Sigmoid colon (tissue), 7 donors: ENCODE results near the gene SLC9C2. TPM values are rescaled to one million over a fixed set of nuclear protein-coding genes. Genes with fewer than 3 reads are reported as not detected.
A peak's percentile ranks its signal among the peaks of the same experiment; 100 is the strongest.

Source experiments
- DNase-seq: peaks from one replicate; pipeline ENCODE4 v3.0.0-alpha.2; 2019
- H3K27ac ChIP-seq, 4 donors: fragments of 200-600 bp; sonication (generic); one replicate each; pipeline ENCODE4 v1.5.1; 2016 to 2019; ENCODE audit warnings: mild to moderate bottlenecking in 1 of 4
- H3K27me3 ChIP-seq, 3 donors: fragments of 200-600 bp; sonication (generic); one replicate each; pipeline ENCODE4 v1.5.1; 2019; ENCODE audit warnings: mild to moderate bottlenecking in 1 of 3
- H3K36me3 ChIP-seq, 4 donors: fragments of 200-600 bp; sonication (generic); one replicate each; pipeline ENCODE4 v1.5.1; 2016 to 2019
- H3K4me1 ChIP-seq, 4 donors: fragments of 200-600 bp; sonication (generic); one replicate each; pipeline ENCODE4 v1.5.1; 2017 to 2019
- H3K4me3 ChIP-seq, 4 donors: fragments of 200-600 bp; sonication (generic); one replicate each; pipeline ENCODE4 v1.5.1; 2017 to 2019; ENCODE audit warnings: mild to moderate bottlenecking in 2 of 4, moderate library complexity in 1 of 4
- H3K9me3 ChIP-seq, 4 donors: fragments of 200-600 bp in 3 of 4; sonication (generic) in 3 of 4; one replicate each; pipeline versions ENCODE4 v1.5.1 to v1.6.1; 2013 to 2019
- CTCF ChIP-seq, 4 experiments: fragments of 450-650 bp in 3 of 4; fragments of 200-600 bp in 1 of 4; IDR thresholded peaks; one replicate each; pipeline ENCODE4 v1.5.1; 2016 to 2019; ENCODE audit warnings: antibody characterized with exemption in 4 of 4, mild to moderate bottlenecking in 3 of 4, moderate library complexity in 2 of 4
- EP300 ChIP-seq, 4 donors: sonication (generic); formaldehyde crosslinking; IDR thresholded peaks; one replicate each; pipeline ENCODE4 v1.6.1; 2017; ENCODE audit warnings: antibody characterized with exemption in 4 of 4
- POLR2A ChIP-seq, 2 donors: fragments of 450-650 bp; IDR thresholded peaks; one replicate each; pipeline ENCODE4 v1.6.1; 2016; ENCODE audit warnings: antibody characterized with exemption in 2 of 2, mild to moderate bottlenecking in 2 of 2, moderate library complexity in 2 of 2
- POLR2AphosphoS5 ChIP-seq, 4 donors: sonication (generic); formaldehyde crosslinking; IDR thresholded peaks; one replicate each; pipeline ENCODE4 v1.6.1; 2017; ENCODE audit warnings: antibody characterized with exemption in 4 of 4
- WGBS, 2 donors: extraction: QIAGEN DNeasy Blood & Tissue Kit; methylation state at CpG; one replicate each; pipeline ENCODE4 v1.1.7; 2013; 5-methylcytosine and 5-hydroxymethylcytosine counted together
- intact Hi-C: fragments of 100-400 bp; cut with DNase I; formaldehyde crosslinking; loops from one replicate; pipeline ENCODE4 v1.15.1; 2023
- polyA plus RNA-seq, 3 donors: library from polyadenylated mRNA; stranded (reverse); fragments of 200-250 nt; gene quantifications; one replicate each; pipeline ENCODE4 v1.2.3, GENCODE V29; 2013
- total RNA-seq, 4 donors: library from RNA; depleted of rRNA; stranded (reverse); fragments of >200 nt; gene quantifications; one replicate each; pipeline ENCODE4 v1.1.0, GENCODE V29; 2016
- donor health status: healthy with polysubstance abuse.
- donor health status: Bipolar disorder and iron deficiency.
- donor health status: healthy.

The SLC9C2 gene
- total and polyA plus RNA-seq, 7 donors: not detected

- WGBS, 2 donors: 94 to 95% methylated on average over 1 of the region's 1 CpG
- H3K9me3 ChIP-seq: no peaks in the 10 kb centered on the region
- TF ChIP-seq EP300 (IDR thresholded peaks at IDR 0.05): no peak
- no peak for TF ChIP-seq CTCF (IDR thresholded peaks at IDR 0.05)
- no peak for TF ChIP-seq POLR2A (IDR thresholded peaks at IDR 0.05)
- H3K27ac ChIP-seq: no peak overlapping the region
- no peak for DNase-seq
- intact Hi-C loops: no loop called here
- no peak overlapping the region for H3K4me3 ChIP-seq
- peaks cover 33 to 62% (median 44%) of the 10 kb centered on the region in 4 donors for H3K36me3 ChIP-seq
- H3K4me1 ChIP-seq: peaks cover 0 to 34% (median 25%) of the 10 kb centered on the region in 4 donors
- no peaks in the 10 kb centered on the region for H3K27me3 ChIP-seq
Measured at GRCh38 chr1:173481195-173481772, 121.6 kb downstream of the SLC9C2 start.

GRCh38 chr1:173479649-173480048, 123.2 kb downstream of the SLC9C2 start:
- Histone ChIP-seq H3K9me3 (no peaks in the 10 kb centered on the region), H3K36me3 (peaks cover 27 to 46% (median 29%) of the 10 kb centered on the region in 4 donors), H3K4me1 (peaks cover 0 to 50% (median 41%) of the 10 kb centered on the region in 4 donors), H3K27me3 (no peaks in the 10 kb centered on the region), H3K27ac (peak overlapping the region in 2 of 4 donors; percentile 19 to 98), H3K4me3 (no peak overlapping the region)
- intact Hi-C loops: loop anchor here (2.0 to 10.0 kb wide), 2 partner anchors 235 to 385 kb away; partner anchors contain the start of genes GAS5, KLHL20 and ZBTB37
- 77 to 86% methylated on average over 4 of the region's 4 CpGs for WGBS, 2 donors
- TF ChIP-seq EP300 (IDR thresholded peaks at IDR 0.05): no peak
- TF ChIP-seq POLR2AphosphoS5 (IDR thresholded peaks at IDR 0.05): no peak
- TF ChIP-seq POLR2A (IDR thresholded peaks at IDR 0.05): no peak
- TF ChIP-seq CTCF (IDR thresholded peaks at IDR 0.05): no peak
- no peak for DNase-seq

GRCh38 chr1:173478094-173478674, 124.7 kb downstream of the SLC9C2 start:
- H3K4me3 ChIP-seq: peak overlapping the region; percentile 75 to 92 (median 85)
- TF ChIP-seq CTCF (IDR thresholded peaks at IDR 0.05) (no peak), POLR2AphosphoS5 (IDR thresholded peaks at IDR 0.05) (peak; percentile 42 to 68 (median 55)), EP300 (IDR thresholded peaks at IDR 0.05) (no peak), POLR2A (IDR thresholded peaks at IDR 0.05) (no peak)
- peaks cover 0 to 52% (median 46%) of the 10 kb centered on the region in 4 donors for H3K4me1 ChIP-seq
- H3K36me3 ChIP-seq: peaks cover 18 to 32% (median 21%) of the 10 kb centered on the region in 4 donors
- no peaks in the 10 kb centered on the region for H3K27me3 ChIP-seq
- intact Hi-C loops: loop anchor here (2.0 to 10.0 kb wide), 2 partner anchors 237 to 387 kb away; partner anchors contain the start of genes GAS5, KLHL20 and ZBTB37
- peak overlapping the region; percentile 98 to 99 (median 99) for H3K27ac ChIP-seq
- DNase-seq: peak; percentile 87
- 5 to 16% methylated on average over 9 of the region's 9 CpGs for WGBS, 2 donors
- no peaks in the 10 kb centered on the region for H3K9me3 ChIP-seq

GRCh38 chr1:173477286-173478093, 125.4 kb downstream of the SLC9C2 start, which contains the start of gene PRDX6:
Gene PRDX6 (plus strand): TSS chr1:173477335. CDS start chr1:173477398, 63 bp downstream.
- Histone ChIP-seq H3K36me3 (peaks cover 11 to 25% (median 14%) of the 10 kb centered on the region in 4 donors), H3K27ac (peak within 1 kb of the TSS; percentile 98 to 99 (median 99)), H3K4me3 (peak within 1 kb of the TSS; percentile 75 to 92 (median 85)), H3K4me1 (peaks cover 0 to 52% (median 46%) of the 10 kb centered on the region in 4 donors), H3K9me3 (no peaks in the 10 kb centered on the region), H3K27me3 (no peaks in the 10 kb centered on the region)
- no peak for TF ChIP-seq CTCF (IDR thresholded peaks at IDR 0.05)
- peak; percentile 96 to 98 (median 96) for TF ChIP-seq POLR2AphosphoS5 (IDR thresholded peaks at IDR 0.05)
- TF ChIP-seq POLR2A (IDR thresholded peaks at IDR 0.05): peak; percentile 71 to 77
- peak in 1 of 4 donors; percentile 16 for TF ChIP-seq EP300 (IDR thresholded peaks at IDR 0.05)
- 0% methylated on average over 69 of the region's 69 CpGs for WGBS, 2 donors
- intact Hi-C loops: loop anchor here (2.0 to 10.0 kb wide), 3 partner anchors 47 to 387 kb away; partner anchors contain the start of genes GAS5, KLHL20 and ZBTB37
- DNase-seq: peak; percentile 95
